K562 (cell line): ENCODE results near the gene STX12. TPM values are rescaled to one million over a fixed set of nuclear protein-coding genes. Genes with fewer than 3 reads are reported as not detected.

Experiments used
- ATAC-seq: fragments of 200-7000 bp; cut with Tn5 transposase; 3 replicates; pipeline ENCODE4 v1.9.1; 2020; ENCODE audit warnings: moderate library complexity
- BruUV-seq: library from RNA; stranded (reverse); fragments of 400-500 nt; replicated peaks from 2 replicates; lab custom pipeline; 2021; lab: Mats Ljungman, UMichigan
- CTCF ChIA-PET: fragments of 300-600 bp; formaldehyde crosslinking; extraction: SDS; loops from one replicate; lab custom pipeline; 2021; ENCODE audit warnings: low intra/inter-chr PET ratio; lab: Yijun Ruan, JAX
- POLR2A ChIA-PET: fragments of 300-600, 350-650 bp; sonication (Branson Sonifier 250); formaldehyde crosslinking; extraction: SDS; loops from one replicate; lab custom pipeline; 2021; ENCODE audit warnings: antibody characterized with exemption, inconsistent platforms; lab: Yijun Ruan, JAX
- DNase-seq, 4 experiments: peaks; one replicate each; pipeline versions ENCODE4 v3.0.0 to v3.0.0-alpha.2; 2011 to 2018; ENCODE audit warnings: low spot score in 3 of 4, mixed read lengths in 3 of 4; ENCODE audit errors: extremely low read depth in 1 of 4
- FAIRE-seq: peaks from 2 replicates; lab custom pipeline; 2011; peaks lifted over from hg19 to GRCh38; lab: Jason Lieb, UNC
- H2AFZ ChIP-seq: 2 replicates; pipeline ENCODE4 v1.6.0; 2011; ENCODE audit warnings: low read depth, low read length, control low read depth, inconsistent platforms
- H3K27ac ChIP-seq: fragments of 200-600 bp; 3 replicates; pipeline ENCODE4 v1.8.0; 2011; ENCODE audit warnings: low read depth, mild to moderate bottlenecking, control low read depth, inconsistent platforms, low read length, moderate library complexity, mixed read lengths; ENCODE audit errors: extremely low read depth
- H3K27me3 ChIP-seq, 2 experiments: fragments of 300-600 bp in 1 of 2; 2 replicates in 1 of 2; 3 replicates in 1 of 2; pipeline versions ENCODE4 v1.6.0 to v1.8.0; 2011; ENCODE audit warnings: inconsistent platforms in 2 of 2, low read length in 2 of 2, mild to moderate bottlenecking in 1 of 2, mixed read lengths in 1 of 2, moderate library complexity in 1 of 2; ENCODE audit not compliant: control insufficient read depth in 2 of 2, insufficient read depth in 2 of 2
- H3K36me3 ChIP-seq: fragments of 300-600 bp; 3 replicates; pipeline ENCODE4 v1.8.0; 2011; ENCODE audit warnings: mild to moderate bottlenecking, low read length, inconsistent platforms; ENCODE audit not compliant: control insufficient read depth, insufficient read depth
- H3K4me1 ChIP-seq, 2 experiments: fragments of 200-600 bp in 1 of 2; replicated peaks in 1 of 2; 2 replicates in 1 of 2; 3 replicates in 1 of 2; pipeline versions ENCODE4 v1.5.1 to v1.8.0; 2011; ENCODE audit warnings: inconsistent platforms in 2 of 2, low read length in 2 of 2, mild to moderate bottlenecking in 1 of 2, mixed read lengths in 1 of 2, moderate library complexity in 1 of 2; ENCODE audit not compliant: control insufficient read depth in 2 of 2, insufficient read depth in 2 of 2
- H3K4me2 ChIP-seq: 2 replicates; pipeline ENCODE4 v1.6.1; 2011; ENCODE audit warnings: low read length, control low read depth, inconsistent platforms, mixed read lengths; ENCODE audit not compliant: insufficient read depth
- H3K4me3 ChIP-seq: fragments of 200-600 bp; sonication (generic), shearing (Covaris generic); 2 replicates; pipeline ENCODE4 v1.5.1; 2016; ENCODE audit warnings: control low read depth, inconsistent platforms
- H3K79me2 ChIP-seq: fragments of 200-600 bp; 3 replicates; pipeline ENCODE4 v1.8.0; 2011; ENCODE audit warnings: low read length, inconsistent platforms; ENCODE audit not compliant: control insufficient read depth, insufficient read depth
- H3K9ac ChIP-seq, 2 experiments: 2 replicates each; pipeline versions ENCODE4 v1.6.0 to v1.6.1; 2011; ENCODE audit warnings: low read depth in 2 of 2, low read length in 2 of 2, control low read depth in 1 of 2, inconsistent platforms in 1 of 2, mild to moderate bottlenecking in 1 of 2, mixed read lengths in 1 of 2; ENCODE audit not compliant: insufficient read depth in 1 of 2
- H3K9me1 ChIP-seq: one replicate; pipeline ENCODE4 v1.6.0; 2011; ENCODE audit warnings: inconsistent platforms, mild to moderate bottlenecking, low read length, moderate library complexity; ENCODE audit not compliant: control insufficient read depth, insufficient read depth
- H3K9me3 ChIP-seq: replicated peaks from 2 replicates; pipeline ENCODE4 v1.5.1; 2011; ENCODE audit warnings: low read depth, low read length, inconsistent platforms; ENCODE audit not compliant: control insufficient read depth, insufficient read depth
- H4K20me1 ChIP-seq: replicated peaks from 2 replicates; pipeline ENCODE4 v1.6.1; 2011; ENCODE audit warnings: low read length, inconsistent platforms, mixed read lengths; ENCODE audit not compliant: control insufficient read depth, insufficient read depth
- ATF2 ChIP-seq: sonication (generic); formaldehyde crosslinking; IDR thresholded peaks from 2 replicates; pipeline ENCODE4 v1.8.1; 2022; ENCODE audit warnings: missing genetic modification reagents
- BCOR ChIP-seq: fragments of 450-650 bp; IDR thresholded peaks from 2 replicates; pipeline ENCODE4 v1.6.1; 2016
- ESRRB ChIP-seq: fragments of 250-450 bp; sonication (Bioruptor Pico); IDR thresholded peaks from 2 replicates; pipeline ENCODE4 v1.5.0; 2020; ENCODE audit warnings: mild to moderate bottlenecking, moderate library complexity, borderline replicate concordance
- FOXK2 ChIP-seq, 2 experiments: fragments of 450-650 bp; IDR thresholded peaks in 1 of 2; conservative IDR thresholded peaks in 1 of 2; 2 replicates each; pipeline ENCODE4 v1.6.1; 2016; ENCODE audit warnings: low read depth in 2 of 2, mild to moderate bottlenecking in 1 of 2
- HDAC8 ChIP-seq: fragments of 450-650 bp; IDR thresholded peaks from 2 replicates; pipeline ENCODE4 v1.6.1; 2016; ENCODE audit warnings: mild to moderate bottlenecking, missing genetic modification characterization, moderate library complexity, missing compliant biosample characterization
- MITF ChIP-seq: IDR thresholded peaks from 2 replicates; pipeline ENCODE4 v1.6.1; 2014; ENCODE audit warnings: antibody characterized with exemption
- RB1 ChIP-seq: fragments of 450-650 bp; IDR thresholded peaks from 2 replicates; pipeline ENCODE4 v1.6.1; 2017; ENCODE audit warnings: low read depth, mild to moderate bottlenecking
- RBM25 ChIP-seq: fragments of 200-400 bp; formaldehyde crosslinking; IDR thresholded peaks from 2 replicates; pipeline ENCODE4 v1.6.1; 2018; ENCODE audit warnings: low read length, low read depth, moderate library complexity; ENCODE audit not compliant: severe bottlenecking
- SMAD1 ChIP-seq: fragments of 150-350 bp; IDR thresholded peaks from 2 replicates; pipeline ENCODE4 v1.6.1; 2014; ENCODE audit warnings: low read length, low read depth; ENCODE audit not compliant: partially characterized antibody
- SRSF7 ChIP-seq: fragments of 200-400 bp; formaldehyde crosslinking; optimal IDR thresholded peaks from 2 replicates; pipeline ENCODE3; 2017; ENCODE audit warnings: mild to moderate bottlenecking, low read depth, low read length
- ZFX ChIP-seq: sonication (generic); formaldehyde crosslinking; IDR thresholded peaks from 2 replicates; pipeline ENCODE4 v1.8.0; 2022; ENCODE audit warnings: mild to moderate bottlenecking, missing genetic modification reagents, moderate library complexity
- WGBS: fragments of 100-300 bp; shearing (Covaris generic); methylation state at CpG from one replicate; pipeline ENCODE4 v1.1.6; 2016; ENCODE audit warnings: low coverage, mixed read lengths; ENCODE audit not compliant: insufficient coverage; ENCODE audit errors: missing lambda C conversion rate; 5-methylcytosine and 5-hydroxymethylcytosine counted together
- in situ Hi-C: fragments of 300-500 bp; cut with MboI; formaldehyde crosslinking; loops from 4 replicates; pipeline ENCODE4 v1.15.0; 2018; ENCODE audit warnings: inconsistent platforms, mixed read lengths
- intact Hi-C: fragments of 100-400 bp; cut with micrococcal nuclease; formaldehyde crosslinking; loops from 2 replicates; pipeline ENCODE4 v1.14.2; 2022
- polyA plus RNA-seq, 8 experiments: library from polyadenylated mRNA; depleted of rRNA in 4 of 8; stranded (reverse) in 5 of 8; unstranded in 3 of 8; fragments of >200 nt; fragmentation: Nextera tagmentation in 2 of 8; fragmentation: Illumina TruSeq in 1 of 8; extraction: Ambion mirVana in 2 of 8; extraction: Trizol in 1 of 8; gene quantifications; 2 replicates each; pipeline versions ENCODE4 v1.2.1 to v1.2.3, GENCODE V29; 2011 to 2014; ENCODE audit warnings: inconsistent platforms in 1 of 8, missing spikeins in 1 of 8
- total RNA-seq, 7 experiments: library from RNA; depleted of rRNA in 6 of 7; stranded (reverse); fragments of >200 nt in 6 of 7; fragmentation: Illumina TruSeq in 2 of 7; extraction: Trizol in 2 of 7; gene quantifications; 2 replicates each; pipeline versions ENCODE4 v1.2.1 to v1.2.3, GENCODE V29; 2011 to 2021; ENCODE audit warnings: low replicate concordance in 1 of 7
- TF ChIP-seq, protein P1 (sequence below): fragments of 250-450 bp; sonication (Bioruptor Pico); IDR thresholded peaks from 2 replicates; pipeline ENCODE4 v1.5.0; 2021; ENCODE audit warnings: mild to moderate bottlenecking, borderline replicate concordance
- TF ChIP-seq, protein P2 (sequence below): sonication (generic); formaldehyde crosslinking; IDR thresholded peaks from 2 replicates; pipeline ENCODE4 v1.9.0; 2022; ENCODE audit warnings: mild to moderate bottlenecking, missing genetic modification reagents
- TF ChIP-seq, protein P3 (sequence below), 3 experiments: IDR thresholded peaks in 2 of 3; conservative IDR thresholded peaks in 1 of 3; 2 replicates each; pipeline ENCODE4 v1.5.1; 2011 to 2012; ENCODE audit warnings: low read length in 3 of 3, mild to moderate bottlenecking in 3 of 3, control low read depth in 2 of 3, improper control_type of control experiment in 1 of 3, inconsistent platforms in 1 of 3, low read depth in 1 of 3, mixed read lengths in 1 of 3, moderate library complexity in 1 of 3; ENCODE audit not compliant: insufficient read depth in 2 of 3

Gene STX12
- total and polyA plus RNA-seq, 9 of the 15 experiments (the other 6 are each of a cell fraction or from before 2014, with no cell fraction given): 16.9 to 31.3 (median 25.7) TPM

DNA sequence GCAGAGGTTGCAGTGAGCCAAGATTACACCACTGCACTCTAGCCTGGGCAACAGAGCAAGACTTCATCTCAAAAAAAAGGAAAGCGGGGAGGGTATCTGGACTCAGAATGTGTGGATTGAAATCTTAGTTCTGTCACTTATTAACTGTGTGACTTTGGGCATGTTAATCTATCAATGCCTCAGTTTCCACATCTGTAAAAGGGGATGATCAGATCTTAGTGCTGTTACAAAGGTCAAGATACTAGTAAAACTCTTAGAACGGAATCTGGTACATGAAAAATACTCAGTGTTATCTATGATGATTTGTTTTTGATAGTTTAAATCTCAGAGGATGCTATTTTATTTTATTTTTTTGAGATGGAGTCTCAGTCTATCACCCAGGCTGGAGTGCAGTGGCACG lies 36.8 kb upstream of the STX12 start:
- BruUV-seq: no TSS peak
- intact Hi-C loops: no loop called here
- no peak for FAIRE-seq

More for the DNA sequence above, 36.8 kb upstream of the STX12 start:
- Histone ChIP-seq H3K9me3 (no peaks in the 10 kb centered on the region), H3K4me3 (no peak overlapping the region), H3K36me3 (peaks cover 38% of the 10 kb centered on the region; the same call in 2 of the 3 replicates), H3K79me2 (no peaks in the 10 kb centered on the region), H3K9ac (no peak overlapping the region), H3K4me1 (no peaks in the 10 kb centered on the region), H3K4me2 (no peak overlapping the region), H2AFZ (no peak overlapping the region), H3K27ac (no peak overlapping the region), H3K27me3 (no peaks in the 10 kb centered on the region), H3K9me1 (no peaks in the 10 kb centered on the region), H4K20me1 (no peaks in the 10 kb centered on the region)
- TF ChIP-seq, protein P1, sequence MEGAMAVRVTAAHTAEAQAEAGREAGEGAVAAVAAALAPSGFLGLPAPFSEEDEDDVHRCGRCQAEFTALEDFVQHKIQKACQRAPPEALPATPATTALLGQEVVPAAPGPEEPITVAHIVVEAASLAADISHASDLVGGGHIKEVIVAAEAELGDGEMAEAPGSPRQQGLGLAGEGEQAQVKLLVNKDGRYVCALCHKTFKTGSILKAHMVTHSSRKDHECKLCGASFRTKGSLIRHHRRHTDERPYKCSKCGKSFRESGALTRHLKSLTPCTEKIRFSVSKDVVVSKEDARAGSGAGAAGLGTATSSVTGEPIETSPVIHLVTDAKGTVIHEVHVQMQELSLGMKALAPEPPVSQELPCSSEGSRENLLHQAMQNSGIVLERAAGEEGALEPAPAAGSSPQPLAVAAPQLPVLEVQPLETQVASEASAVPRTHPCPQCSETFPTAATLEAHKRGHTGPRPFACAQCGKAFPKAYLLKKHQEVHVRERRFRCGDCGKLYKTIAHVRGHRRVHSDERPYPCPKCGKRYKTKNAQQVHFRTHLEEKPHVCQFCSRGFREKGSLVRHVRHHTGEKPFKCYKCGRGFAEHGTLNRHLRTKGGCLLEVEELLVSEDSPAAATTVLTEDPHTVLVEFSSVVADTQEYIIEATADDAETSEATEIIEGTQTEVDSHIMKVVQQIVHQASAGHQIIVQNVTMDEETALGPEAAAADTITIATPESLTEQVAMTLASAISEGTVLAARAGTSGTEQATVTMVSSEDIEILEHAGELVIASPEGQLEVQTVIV (CRISPR knock-in tag): no peak
- TF ChIP-seq FOXK2 (conservative IDR thresholded peaks at IDR 0.05 in 1 of 2, IDR thresholded peaks at IDR 0.05 in 1 of 2; ENCODE audit: low read depth in 2 of 2): no peak
- peak; percentile 56; the same call in 1 of the 2 replicates for TF ChIP-seq BCOR
- TF ChIP-seq ZFX (CRISPR knock-in tag): no peak
- TF ChIP-seq, protein P2, sequence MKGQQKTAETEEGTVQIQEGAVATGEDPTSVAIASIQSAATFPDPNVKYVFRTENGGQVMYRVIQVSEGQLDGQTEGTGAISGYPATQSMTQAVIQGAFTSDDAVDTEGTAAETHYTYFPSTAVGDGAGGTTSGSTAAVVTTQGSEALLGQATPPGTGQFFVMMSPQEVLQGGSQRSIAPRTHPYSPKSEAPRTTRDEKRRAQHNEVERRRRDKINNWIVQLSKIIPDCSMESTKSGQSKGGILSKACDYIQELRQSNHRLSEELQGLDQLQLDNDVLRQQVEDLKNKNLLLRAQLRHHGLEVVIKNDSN (CRISPR knock-in tag): no peak
- no peak for TF ChIP-seq ESRRB (CRISPR knock-in tag)
- TF ChIP-seq RBM25: peak; percentile 69
- no peak for TF ChIP-seq MITF
- no peak for TF ChIP-seq RB1
- TF ChIP-seq ATF2 (CRISPR knock-in tag): no peak
- no peak for TF ChIP-seq HDAC8
- TF ChIP-seq SRSF7: no peak
- TF ChIP-seq, protein P3, sequence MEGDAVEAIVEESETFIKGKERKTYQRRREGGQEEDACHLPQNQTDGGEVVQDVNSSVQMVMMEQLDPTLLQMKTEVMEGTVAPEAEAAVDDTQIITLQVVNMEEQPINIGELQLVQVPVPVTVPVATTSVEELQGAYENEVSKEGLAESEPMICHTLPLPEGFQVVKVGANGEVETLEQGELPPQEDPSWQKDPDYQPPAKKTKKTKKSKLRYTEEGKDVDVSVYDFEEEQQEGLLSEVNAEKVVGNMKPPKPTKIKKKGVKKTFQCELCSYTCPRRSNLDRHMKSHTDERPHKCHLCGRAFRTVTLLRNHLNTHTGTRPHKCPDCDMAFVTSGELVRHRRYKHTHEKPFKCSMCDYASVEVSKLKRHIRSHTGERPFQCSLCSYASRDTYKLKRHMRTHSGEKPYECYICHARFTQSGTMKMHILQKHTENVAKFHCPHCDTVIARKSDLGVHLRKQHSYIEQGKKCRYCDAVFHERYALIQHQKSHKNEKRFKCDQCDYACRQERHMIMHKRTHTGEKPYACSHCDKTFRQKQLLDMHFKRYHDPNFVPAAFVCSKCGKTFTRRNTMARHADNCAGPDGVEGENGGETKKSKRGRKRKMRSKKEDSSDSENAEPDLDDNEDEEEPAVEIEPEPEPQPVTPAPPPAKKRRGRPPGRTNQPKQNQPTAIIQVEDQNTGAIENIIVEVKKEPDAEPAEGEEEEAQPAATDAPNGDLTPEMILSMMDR (IDR thresholded peaks at IDR 0.05 in 2 of 3, conservative IDR thresholded peaks at IDR 0.05 in 1 of 3; ENCODE audit: insufficient read depth in 2 of 3, low read depth in 1 of 3, low read length in 3 of 3): no peak
- no peak for TF ChIP-seq SMAD1
- no peak for ATAC-seq
- ChIA-PET POLR2A (no interaction called here), CTCF (no interaction called here)
- in situ Hi-C loops: no loop called here
- WGBS: 84% methylated on average over 3 of the region's 3 CpGs
- DNase-seq: no peak
